Mucosa of descending colon (tissue), 3 donors: ENCODE data around the gene TMEFF2. TPM values are rescaled to one million over a fixed set of nuclear protein-coding genes. Genes with fewer than 3 reads are reported as not detected.

ENCODE experiments used
- ATAC-seq: fragments of 200-7000 bp; cut with Tn5 transposase; one replicate; pipeline ENCODE4 v1.9.1; 2020; ENCODE audit warnings: mild to moderate bottlenecking, moderate library complexity
- DNase-seq, 3 donors: peaks; one replicate each; pipeline ENCODE4 v3.0.0-alpha.2; 2020
- H3K36me3 ChIP-seq: fragments of 200-600 bp; one replicate; pipeline ENCODE4 v1.8.0; 2021; ENCODE audit warnings: low read depth, mild to moderate bottlenecking
- H3K4me1 ChIP-seq: fragments of 200-600 bp; one replicate; pipeline ENCODE4 v1.8.0; 2021; ENCODE audit warnings: low read depth, mild to moderate bottlenecking
- H3K4me3 ChIP-seq: fragments of 200-600 bp; one replicate; pipeline ENCODE4 v1.8.0; 2021; ENCODE audit warnings: mild to moderate bottlenecking
- H3K9me3 ChIP-seq: fragments of 200-600 bp; one replicate; pipeline ENCODE4 v1.8.0; 2021; ENCODE audit warnings: mild to moderate bottlenecking
- CTCF ChIP-seq: fragments of 200-600 bp; IDR thresholded peaks from one replicate; pipeline ENCODE4 v1.8.0; 2022; ENCODE audit warnings: antibody characterized with exemption, mild to moderate bottlenecking
- intact Hi-C, 2 donors: fragments of 100-400 bp; cut with DNase I in 1 of 2; cut with micrococcal nuclease in 1 of 2; formaldehyde crosslinking; loops; one replicate each; pipeline versions ENCODE4 v1.11.0 to v1.11.1; 2022; cut with DNase I, micrococcal nuclease
- total RNA-seq, 3 donors: library from RNA; stranded (reverse); fragmentation: NEBNext Ultra II Directional in 2 of 3; extraction: Animal tissue kit (Norgen Biotek cat#: 25700) in 2 of 3; gene quantifications; one replicate each; pipeline versions ENCODE4 v1.2.1 to v1.2.4, GENCODE V29; 2021 to 2023
- donor health status: DM: no; HTN: no; CAD: no; lungs with moderate emphysema.
- donor health status: DM: no; HTN: no; CAD: no.
- donor health status: DM: no; HTN: yes; CAD: no.

Gene TMEFF2
- total RNA-seq, 3 donors from 2014 or later: 0.31 to 1.0 TPM; not detected in 1

- no peak for TF ChIP-seq CTCF
- ATAC-seq (no peak), DNase-seq (no peak)
- no peaks in the 10 kb centered on the region for H3K36me3 ChIP-seq
- no peaks in the 10 kb centered on the region for H3K4me1 ChIP-seq
- intact Hi-C loops: no loop called here
- no peak overlapping the region for H3K4me3 ChIP-seq
- H3K9me3 ChIP-seq: no peaks in the 10 kb centered on the region
Observed at GRCh38 chr2:191983186-191983585, 211.5 kb downstream of the TMEFF2 start.

GRCh38 chr2:191981706-191982105 is 213.0 kb downstream of the TMEFF2 start:
- DNase-seq: no peak
- ATAC-seq: no peak
- Histone ChIP-seq H3K4me1 (no peaks in the 10 kb centered on the region), H3K36me3 (no peaks in the 10 kb centered on the region), H3K4me3 (no peak overlapping the region), H3K9me3 (no peaks in the 10 kb centered on the region)
- intact Hi-C loops: no loop called here
- TF ChIP-seq CTCF: no peak

GRCh38 chr2:191980483-191980882 is 214.2 kb downstream of the TMEFF2 start:
- TF ChIP-seq CTCF: no peak

GRCh38 chr2:191979221-191979730 is 215.5 kb downstream of the TMEFF2 start:
- no peak for DNase-seq
- Histone ChIP-seq H3K9me3 (no peaks in the 10 kb centered on the region), H3K4me1 (no peaks in the 10 kb centered on the region), H3K4me3 (no peak overlapping the region), H3K36me3 (no peaks in the 10 kb centered on the region)
- ATAC-seq: no peak
- TF ChIP-seq CTCF: no peak
- intact Hi-C loops: no loop called here

More at GRCh38 chr2:191980483-191980882, 214.2 kb downstream of the TMEFF2 start:
- Histone ChIP-seq H3K9me3 (no peaks in the 10 kb centered on the region), H3K4me1 (no peaks in the 10 kb centered on the region), H3K36me3 (no peaks in the 10 kb centered on the region), H3K4me3 (no peak overlapping the region)
- ATAC-seq (no peak), DNase-seq (no peak)
- intact Hi-C loops: no loop called here

- Histone ChIP-seq H3K9me3 (no peaks in the 10 kb centered on the region), H3K36me3 (no peaks in the 10 kb centered on the region), H3K4me1 (no peaks in the 10 kb centered on the region), H3K4me3 (no peak overlapping the region)
- ATAC-seq: no peak
- no peak for TF ChIP-seq CTCF
- no peak for DNase-seq
- intact Hi-C loops: no loop called here
Observed at GRCh38 chr2:191977754-191978153, 217.0 kb downstream of the TMEFF2 start.

- ATAC-seq (no peak), DNase-seq (no peak)
- H3K4me3 ChIP-seq: no peak overlapping the region
- no peak for TF ChIP-seq CTCF
- intact Hi-C loops: no loop called here
- no peaks in the 10 kb centered on the region for H3K9me3 ChIP-seq
- H3K4me1 ChIP-seq: no peaks in the 10 kb centered on the region
- H3K36me3 ChIP-seq: no peaks in the 10 kb centered on the region
Observed at GRCh38 chr2:191976436-191976835, 218.3 kb downstream of the TMEFF2 start.
